Neural cell (in vitro differentiated cells): Measurements from ENCODE around the gene SRD5A1. TPM values are rescaled to one million over a fixed set of nuclear protein-coding genes. Genes with fewer than 3 reads are reported as not detected.

Source experiments
- H2AFZ ChIP-seq: fragments of 200-600, 300-800 bp; sonication (generic), shearing (Covaris generic); 2 replicates; pipeline ENCODE4 v1.6.0; 2014; ENCODE audit warnings: low read depth, mild to moderate bottlenecking, antibody characterized with exemption, low read length, moderate library complexity
- H3F3A ChIP-seq: fragments of 200-600 bp; shearing (Covaris generic); 2 replicates; pipeline ENCODE4 v1.6.1; 2016; ENCODE audit warnings: mild to moderate bottlenecking, moderate library complexity, mixed read lengths, antibody characterized with exemption, low read length; ENCODE audit not compliant: insufficient read depth, poor library complexity, severe bottlenecking
- H3K27ac ChIP-seq: fragments of 200-600, 300-800 bp; sonication (generic), shearing (Covaris generic); 2 replicates; pipeline ENCODE4 v1.5.1; 2014; ENCODE audit warnings: mild to moderate bottlenecking, low read length, moderate library complexity
- H3K27me3 ChIP-seq: fragments of 300-800, 200-600 bp; sonication (generic), shearing (Covaris generic); 2 replicates; pipeline ENCODE4 v1.6.0; 2014; ENCODE audit warnings: mild to moderate bottlenecking, low read depth, low read length, moderate library complexity; ENCODE audit not compliant: insufficient read depth
- H3K36me3 ChIP-seq: fragments of 300-800, 200-600 bp; sonication (generic), shearing (Covaris generic); 2 replicates; pipeline ENCODE4 v1.5.1; 2014; ENCODE audit warnings: mild to moderate bottlenecking, antibody characterized with exemption, low read length, moderate library complexity; ENCODE audit not compliant: insufficient read depth
- H3K4me2 ChIP-seq: fragments of 300-800, 200-600 bp; sonication (generic), shearing (Covaris generic); 2 replicates; pipeline ENCODE4 v1.6.0; 2014; ENCODE audit warnings: mild to moderate bottlenecking, low read length
- H3K4me3 ChIP-seq: fragments of 300-800, 200-600 bp; sonication (generic), shearing (Covaris generic); 2 replicates; pipeline ENCODE4 v1.5.1; 2014; ENCODE audit warnings: mild to moderate bottlenecking, low read length, moderate library complexity
- H3K79me2 ChIP-seq: fragments of 200-600 bp; shearing (Covaris generic); replicated peaks from 2 replicates; pipeline ENCODE4 v1.6.0; 2014; ENCODE audit warnings: mild to moderate bottlenecking, low read length, moderate library complexity; ENCODE audit not compliant: insufficient read depth
- H3K9ac ChIP-seq: fragments of 300-800, 200-600 bp; sonication (generic), shearing (Covaris generic); 2 replicates; pipeline ENCODE4 v1.6.1; 2016; ENCODE audit warnings: mild to moderate bottlenecking, low read length, mixed read lengths
- H3K9me2 ChIP-seq: fragments of 200-600 bp; shearing (Covaris generic); 2 replicates; pipeline ENCODE4 v1.6.1; 2016; ENCODE audit warnings: mild to moderate bottlenecking, low read length, mixed read lengths; ENCODE audit not compliant: insufficient read depth
- H3K9me3 ChIP-seq: fragments of 200-600, 300-800 bp; sonication (generic), shearing (Covaris generic); 2 replicates; pipeline ENCODE4 v1.6.1; 2016; ENCODE audit warnings: mild to moderate bottlenecking, mixed run types, low read length, moderate library complexity, mixed read lengths
- H4K20me1 ChIP-seq: fragments of 200-600 bp; shearing (Covaris generic); 2 replicates; pipeline ENCODE4 v1.6.1; 2016; ENCODE audit warnings: mild to moderate bottlenecking, mixed run types; ENCODE audit not compliant: insufficient read depth
- CTCF ChIP-seq: fragments of 450-650 bp; IDR thresholded peaks from 2 replicates; pipeline ENCODE4 v1.5.1; 2014; ENCODE audit warnings: antibody characterized with exemption, mild to moderate bottlenecking, moderate library complexity; ENCODE audit not compliant: poor library complexity, severe bottlenecking
- EP300 ChIP-seq: fragments of 450-650 bp; conservative IDR thresholded peaks from 2 replicates; pipeline ENCODE4 v1.6.1; 2014; ENCODE audit warnings: antibody characterized with exemption, mild to moderate bottlenecking, moderate library complexity; ENCODE audit not compliant: poor library complexity, severe bottlenecking
- EZH2 ChIP-seq: fragments of 200-600, 300-800 bp; shearing (Covaris generic), sonication (generic); IDR thresholded peaks from 2 replicates; pipeline ENCODE4 v1.6.1; 2014; ENCODE audit warnings: antibody characterized with exemption, low read length, borderline replicate concordance, mild to moderate bottlenecking; ENCODE audit not compliant: insufficient read depth, poor library complexity, severe bottlenecking
- MXI1 ChIP-seq: fragments of 450-650 bp; conservative IDR thresholded peaks from 2 replicates; pipeline ENCODE4 v1.6.1; 2014; ENCODE audit warnings: antibody characterized with exemption, mild to moderate bottlenecking; ENCODE audit not compliant: poor library complexity, severe bottlenecking
- POLR2AphosphoS5 ChIP-seq: IDR thresholded peaks from 2 replicates; pipeline ENCODE4 v1.6.1; 2012
- RAD21 ChIP-seq: fragments of 450-650 bp; conservative IDR thresholded peaks from 2 replicates; pipeline ENCODE4 v1.6.1; 2014; ENCODE audit warnings: antibody characterized with exemption, mild to moderate bottlenecking, moderate library complexity
- REST ChIP-seq: IDR thresholded peaks from 2 replicates; pipeline ENCODE4 v1.6.1; 2012; ENCODE audit warnings: borderline replicate concordance
- SMC3 ChIP-seq: fragments of 450-650 bp; conservative IDR thresholded peaks from 2 replicates; pipeline ENCODE4 v1.6.1; 2014; ENCODE audit warnings: antibody characterized with exemption, mild to moderate bottlenecking, moderate library complexity; ENCODE audit not compliant: poor library complexity
- TAF1 ChIP-seq: IDR thresholded peaks from 2 replicates; pipeline ENCODE4 v1.6.1; 2012; ENCODE audit warnings: low read depth
- polyA plus RNA-seq: library from polyadenylated mRNA; depleted of rRNA; stranded (reverse); fragments of >200 nt; gene quantifications from 2 replicates; pipeline ENCODE4 v1.2.3, GENCODE V29; 2014

Gene SRD5A1
- polyA plus RNA-seq, 1 donor from 2014 or later = 122 TPM

- H3K4me3 ChIP-seq = no peak overlapping the region
- H3K27ac ChIP-seq = no peak overlapping the region
- H3K9me2 ChIP-seq = no peaks in the 10 kb centered on the region
- no peaks in the 10 kb centered on the region for H3K36me3 ChIP-seq
- no peaks in the 10 kb centered on the region for H3F3A ChIP-seq
- H3K9me3 ChIP-seq = no peaks in the 10 kb centered on the region
- TF ChIP-seq POLR2AphosphoS5 (no peak), RAD21 (no peak)
- H2AFZ ChIP-seq = no peak overlapping the region
- H3K4me2 ChIP-seq = no peak overlapping the region
- peaks cover 17% of the 10 kb centered on the region for H3K27me3 ChIP-seq
- no peaks in the 10 kb centered on the region for H4K20me1 ChIP-seq
- no peak overlapping the region for H3K9ac ChIP-seq
- no peaks in the 10 kb centered on the region for H3K79me2 ChIP-seq
Observed at GRCh38 chr5:6584727-6585126, 48.5 kb upstream of the SRD5A1 start.

- Histone ChIP-seq H3K9ac (no peak overlapping the region), H3K36me3 (no peaks in the 10 kb centered on the region), H4K20me1 (no peaks in the 10 kb centered on the region), H3F3A (no peaks in the 10 kb centered on the region), H3K4me3 (no peak overlapping the region), H3K79me2 (no peaks in the 10 kb centered on the region), H3K9me3 (no peaks in the 10 kb centered on the region), H3K27me3 (peaks cover 17% of the 10 kb centered on the region), H2AFZ (no peak overlapping the region), H3K4me2 (no peak overlapping the region), H3K27ac (no peak overlapping the region), H3K9me2 (no peaks in the 10 kb centered on the region)
- TF ChIP-seq SMC3 (no peak), RAD21 (no peak), CTCF (no peak), EP300 (no peak), TAF1 (no peak), REST (no peak), MXI1 (no peak), EZH2 (no peak), POLR2AphosphoS5 (no peak)
Observed at GRCh38 chr5:6585168-6585567, 48.1 kb upstream of the SRD5A1 start.
